Nephron progenitor cell (in vitro differentiated cells): ENCODE measurements around the gene ARMS2.

ENCODE experiments used
- DNase-seq: peaks from one replicate; pipeline ENCODE4 v3.0.0; 2021
- H3K27ac Mint-ChIP-seq: 2 replicates; pipeline ENCODE4 v1.8.0; 2021; ENCODE audit warnings: mild to moderate bottlenecking, moderate library complexity, mixed read lengths
- H3K27me3 Mint-ChIP-seq: 2 replicates; pipeline ENCODE4 v1.8.0; 2021; ENCODE audit warnings: mild to moderate bottlenecking, low read depth, mixed read lengths; ENCODE audit not compliant: poor library complexity
- H3K36me3 Mint-ChIP-seq: 2 replicates; pipeline ENCODE4 v1.8.0; 2021; ENCODE audit warnings: low read depth, mixed read lengths
- H3K4me1 Mint-ChIP-seq: 2 replicates; pipeline ENCODE4 v1.8.0; 2021; ENCODE audit warnings: mixed read lengths
- H3K4me3 Mint-ChIP-seq: 2 replicates; pipeline ENCODE4 v1.8.0; 2021; ENCODE audit warnings: mild to moderate bottlenecking, moderate library complexity, mixed read lengths
- H3K9me3 Mint-ChIP-seq: 2 replicates; pipeline ENCODE4 v1.8.0; 2021; ENCODE audit warnings: mild to moderate bottlenecking, moderate library complexity, mixed read lengths
- CTCF ChIP-seq: fragments of 200-600 bp; sonication (generic); IDR thresholded peaks from 2 replicates; pipeline ENCODE4 v1.5.0; 2021; ENCODE audit warnings: antibody characterized with exemption

The ARMS2 gene

GRCh38 chr10:122455376-122456079 is 1.1 kb downstream of the ARMS2 start:
- Mint-ChIP-seq H3K27me3 (peaks cover 53% of the 10 kb centered on the region), H3K27ac (no peak overlapping the region), H3K4me3 (no peak overlapping the region), H3K36me3 (no peaks in the 10 kb centered on the region), H3K9me3 (no peaks in the 10 kb centered on the region), H3K4me1 (peaks cover under 1% of the 10 kb centered on the region)
- no peak for DNase-seq
- no peak for TF ChIP-seq CTCF

- Mint-ChIP-seq H3K9me3 (no peaks in the 10 kb centered on the region), H3K27me3 (peaks cover 68% of the 10 kb centered on the region), H3K36me3 (no peaks in the 10 kb centered on the region), H3K4me1 (peaks cover 12% of the 10 kb centered on the region), H3K4me3 (no peak overlapping the region), H3K27ac (no peak overlapping the region)
- DNase-seq = no peak
- no peak for TF ChIP-seq CTCF
These were observed 3.5 kb downstream of the ARMS2 start for GRCh38 chr10:122457934-122458333.

- H3K4me3 Mint-ChIP-seq = no peak overlapping the region
- no peaks in the 10 kb centered on the region for H3K9me3 Mint-ChIP-seq
- H3K27ac Mint-ChIP-seq = no peak overlapping the region
- DNase-seq = no peak
- H3K36me3 Mint-ChIP-seq = no peaks in the 10 kb centered on the region
- peaks cover 19% of the 10 kb centered on the region for H3K4me1 Mint-ChIP-seq
- no peak for TF ChIP-seq CTCF
- peaks cover 76% of the 10 kb centered on the region for H3K27me3 Mint-ChIP-seq
These were observed 4.2 kb downstream of the ARMS2 start for GRCh38 chr10:122458693-122459092.

- peaks cover 21% of the 10 kb centered on the region for H3K4me1 Mint-ChIP-seq
- H3K27ac Mint-ChIP-seq = no peak overlapping the region
- no peaks in the 10 kb centered on the region for H3K9me3 Mint-ChIP-seq
- TF ChIP-seq CTCF = no peak
- peaks cover 78% of the 10 kb centered on the region for H3K27me3 Mint-ChIP-seq
- peak overlapping the region; percentile 60 for H3K4me3 Mint-ChIP-seq
- no peak for DNase-seq
- H3K36me3 Mint-ChIP-seq = no peaks in the 10 kb centered on the region
These were observed 5.3 kb downstream of the ARMS2 start for GRCh38 chr10:122459561-122460273.

- Mint-ChIP-seq H3K27ac (no peak overlapping the region), H3K9me3 (no peaks in the 10 kb centered on the region), H3K27me3 (peaks cover 79% of the 10 kb centered on the region), H3K4me1 (peaks cover 21% of the 10 kb centered on the region), H3K36me3 (no peaks in the 10 kb centered on the region), H3K4me3 (peak overlapping the region; percentile 71)
- peak; percentile 24 for DNase-seq
- TF ChIP-seq CTCF = no peak
These were observed 6.4 kb downstream of the ARMS2 start for GRCh38 chr10:122460891-122461293.

GRCh38 chr10:122461367-122461728 is 6.9 kb downstream of the ARMS2 start, which contains the start of gene HTRA1:
Gene HTRA1 (plus strand): TSS chr10:122461553. CDS start chr10:122461653, 100 bp downstream.
- Mint-ChIP-seq H3K36me3 (no peaks in the 10 kb centered on the region), H3K4me1 (peaks cover 21% of the 10 kb centered on the region), H3K27ac (no peak within 1 kb of the TSS), H3K27me3 (peaks cover 83% of the 10 kb centered on the region), H3K4me3 (peak within 1 kb of the TSS; percentile 83), H3K9me3 (no peaks in the 10 kb centered on the region)
- DNase-seq = peak; percentile 83
- TF ChIP-seq CTCF = no peak
